WTC11 (cell line): Measurements from ENCODE around the gene EIF2B5. TPM values are rescaled to one million over a fixed set of nuclear protein-coding genes. Genes with fewer than 3 reads are reported as not detected.

Experiments
- ATAC-seq: fragments of 200-7000 bp; cut with Tn5 transposase; 2 replicates; pipeline ENCODE4 v1.10.0; 2021; ENCODE audit warnings: mild to moderate bottlenecking, moderate library complexity
- CTCF ChIA-PET: fragments of 300-600 bp; sonication (Branson Sonifier 250); formaldehyde crosslinking; loops from one replicate; lab custom pipeline; 2021; ENCODE audit warnings: antibody characterized with exemption; lab: Charles Lee
- POLR2A ChIA-PET: fragments of 350-600 bp; sonication (Branson Sonifier 250); formaldehyde crosslinking; loops from one replicate; lab custom pipeline; 2021; ENCODE audit warnings: antibody characterized with exemption; lab: Charles Lee
- DNase-seq: peaks from one replicate; pipeline ENCODE4 v3.0.0; 2021; ENCODE audit warnings: low spot score
- H3K27ac Mint-ChIP-seq: 2 replicates; pipeline ENCODE4 v1.8.0; 2021; ENCODE audit warnings: mixed read lengths
- H3K27me3 Mint-ChIP-seq: 2 replicates; pipeline ENCODE4 v1.8.0; 2021; ENCODE audit warnings: low read depth, mild to moderate bottlenecking, moderate library complexity, mixed read lengths
- H3K36me3 Mint-ChIP-seq: 2 replicates; pipeline ENCODE4 v1.8.0; 2021; ENCODE audit warnings: mixed read lengths
- H3K4me1 Mint-ChIP-seq: 2 replicates; pipeline ENCODE4 v1.8.0; 2022; ENCODE audit warnings: mixed read lengths
- H3K4me3 Mint-ChIP-seq: 2 replicates; pipeline ENCODE4 v1.8.0; 2021; ENCODE audit warnings: mild to moderate bottlenecking, moderate library complexity, mixed read lengths
- H3K9me3 Mint-ChIP-seq: 2 replicates; pipeline ENCODE4 v1.8.0; 2021; ENCODE audit warnings: mixed read lengths
- ATF1 ChIP-seq: sonication (generic); formaldehyde crosslinking; IDR thresholded peaks from 2 replicates; pipeline ENCODE4 v1.8.1; 2023; ENCODE audit warnings: mild to moderate bottlenecking, moderate library complexity, missing genetic modification reagents
- CBFB ChIP-seq: sonication (generic); formaldehyde crosslinking; IDR thresholded peaks from 2 replicates; pipeline ENCODE4 v1.8.1; 2022; ENCODE audit warnings: mild to moderate bottlenecking, low read depth, missing genetic modification reagents
- CREM ChIP-seq: sonication (generic); formaldehyde crosslinking; IDR thresholded peaks from 2 replicates; pipeline ENCODE4 v1.8.1; 2022; ENCODE audit warnings: mild to moderate bottlenecking, missing genetic modification reagents, moderate library complexity
- ETV6 ChIP-seq: sonication (generic); formaldehyde crosslinking; IDR thresholded peaks from 2 replicates; pipeline ENCODE4 v1.8.1; 2022; ENCODE audit warnings: mild to moderate bottlenecking, missing genetic modification reagents
- FOXK1 ChIP-seq: sonication (generic); formaldehyde crosslinking; IDR thresholded peaks from 2 replicates; pipeline ENCODE4 v1.8.0; 2022; ENCODE audit warnings: mild to moderate bottlenecking, moderate library complexity, missing genetic modification reagents
- GABPB1 ChIP-seq: sonication (generic); formaldehyde crosslinking; IDR thresholded peaks from 2 replicates; pipeline ENCODE4 v1.8.1; 2023; ENCODE audit warnings: mild to moderate bottlenecking, missing genetic modification reagents
- GRHL2 ChIP-seq: fragments of 250-450 bp; sonication (Bioruptor Pico); IDR thresholded peaks from 2 replicates; pipeline ENCODE4 v1.8.0; 2022; ENCODE audit warnings: mild to moderate bottlenecking, moderate library complexity; ENCODE audit not compliant: insufficient replicate concordance, severe bottlenecking
- KAT7 ChIP-seq: sonication (generic); formaldehyde crosslinking; IDR thresholded peaks from 2 replicates; pipeline ENCODE4 v1.8.1; 2023; ENCODE audit warnings: missing genetic modification reagents, mild to moderate bottlenecking, borderline replicate concordance
- MYBL2 ChIP-seq: sonication (generic); formaldehyde crosslinking; IDR thresholded peaks from 2 replicates; pipeline ENCODE4 v1.8.1; 2023; ENCODE audit warnings: mild to moderate bottlenecking, moderate library complexity, missing genetic modification reagents
- NR1H2 ChIP-seq: sonication (generic); formaldehyde crosslinking; IDR thresholded peaks from 2 replicates; pipeline ENCODE4 v1.9.0; 2021; ENCODE audit warnings: mild to moderate bottlenecking, moderate library complexity, missing genetic modification reagents
- RELA ChIP-seq: sonication (generic); formaldehyde crosslinking; IDR thresholded peaks from 2 replicates; pipeline ENCODE4 v1.8.1; 2022; ENCODE audit warnings: missing genetic modification reagents, mild to moderate bottlenecking, borderline replicate concordance
- TCF7 ChIP-seq: sonication (generic); formaldehyde crosslinking; IDR thresholded peaks from 2 replicates; pipeline ENCODE4 v1.8.0; 2022; ENCODE audit warnings: mild to moderate bottlenecking, low read depth, missing genetic modification reagents, moderate library complexity
- ZNF138 ChIP-seq: sonication (generic); formaldehyde crosslinking; conservative IDR thresholded peaks from 2 replicates; pipeline ENCODE4 v1.8.1; 2022; ENCODE audit warnings: mild to moderate bottlenecking, moderate library complexity, missing genetic modification reagents
- ZNF263 ChIP-seq: sonication (generic); formaldehyde crosslinking; IDR thresholded peaks from 2 replicates; pipeline ENCODE4 v1.8.1; 2022; ENCODE audit warnings: low read depth, mild to moderate bottlenecking, moderate library complexity, missing genetic modification reagents
- ZNF396 ChIP-seq: fragments of 250-450 bp; sonication (Bioruptor Pico); IDR thresholded peaks from 2 replicates; pipeline ENCODE4 v1.8.0; 2021; ENCODE audit warnings: mild to moderate bottlenecking, moderate library complexity, borderline replicate concordance
- ZNF416 ChIP-seq: fragments of 250-450 bp; sonication (Bioruptor Pico); IDR thresholded peaks from 2 replicates; pipeline ENCODE4 v1.9.0; 2021; ENCODE audit warnings: mild to moderate bottlenecking, inconsistent platforms
- total RNA-seq: library from RNA; stranded (reverse); gene quantifications from 3 replicates; pipeline ENCODE4 v1.2.3, GENCODE V29; 2021
- TF ChIP-seq, protein P1 (sequence below): sonication (generic); formaldehyde crosslinking; conservative IDR thresholded peaks from 2 replicates; pipeline ENCODE4 v1.8.1; 2022; ENCODE audit warnings: mild to moderate bottlenecking, missing genetic modification reagents
- TF ChIP-seq, protein P2 (sequence below): sonication (generic); formaldehyde crosslinking; IDR thresholded peaks from 2 replicates; pipeline ENCODE4 v1.8.1; 2023; ENCODE audit warnings: mild to moderate bottlenecking, missing genetic modification reagents, moderate library complexity
- TF ChIP-seq, protein P3 (sequence below): fragments of 250-450 bp; sonication (Bioruptor Pico); IDR thresholded peaks from 2 replicates; pipeline ENCODE4 v1.8.0; 2021; ENCODE audit warnings: mild to moderate bottlenecking
- TF ChIP-seq, protein P4 (sequence below): sonication (generic); formaldehyde crosslinking; IDR thresholded peaks from 2 replicates; pipeline ENCODE4 v1.8.1; 2023; ENCODE audit warnings: mild to moderate bottlenecking, missing genetic modification reagents, borderline replicate concordance
- TF ChIP-seq, protein P5 (sequence below): sonication (generic); formaldehyde crosslinking; IDR thresholded peaks from 2 replicates; pipeline ENCODE4 v1.8.0; 2023; ENCODE audit warnings: mild to moderate bottlenecking, missing genetic modification reagents
- TF ChIP-seq, protein P6 (sequence below): sonication (generic); formaldehyde crosslinking; IDR thresholded peaks from 2 replicates; pipeline ENCODE4 v1.8.1; 2023; ENCODE audit warnings: mild to moderate bottlenecking, missing genetic modification reagents, moderate library complexity

EIF2B5 gene
- total RNA-seq, 1 experiment from 2014 or later, result 42.3 TPM

DNA sequence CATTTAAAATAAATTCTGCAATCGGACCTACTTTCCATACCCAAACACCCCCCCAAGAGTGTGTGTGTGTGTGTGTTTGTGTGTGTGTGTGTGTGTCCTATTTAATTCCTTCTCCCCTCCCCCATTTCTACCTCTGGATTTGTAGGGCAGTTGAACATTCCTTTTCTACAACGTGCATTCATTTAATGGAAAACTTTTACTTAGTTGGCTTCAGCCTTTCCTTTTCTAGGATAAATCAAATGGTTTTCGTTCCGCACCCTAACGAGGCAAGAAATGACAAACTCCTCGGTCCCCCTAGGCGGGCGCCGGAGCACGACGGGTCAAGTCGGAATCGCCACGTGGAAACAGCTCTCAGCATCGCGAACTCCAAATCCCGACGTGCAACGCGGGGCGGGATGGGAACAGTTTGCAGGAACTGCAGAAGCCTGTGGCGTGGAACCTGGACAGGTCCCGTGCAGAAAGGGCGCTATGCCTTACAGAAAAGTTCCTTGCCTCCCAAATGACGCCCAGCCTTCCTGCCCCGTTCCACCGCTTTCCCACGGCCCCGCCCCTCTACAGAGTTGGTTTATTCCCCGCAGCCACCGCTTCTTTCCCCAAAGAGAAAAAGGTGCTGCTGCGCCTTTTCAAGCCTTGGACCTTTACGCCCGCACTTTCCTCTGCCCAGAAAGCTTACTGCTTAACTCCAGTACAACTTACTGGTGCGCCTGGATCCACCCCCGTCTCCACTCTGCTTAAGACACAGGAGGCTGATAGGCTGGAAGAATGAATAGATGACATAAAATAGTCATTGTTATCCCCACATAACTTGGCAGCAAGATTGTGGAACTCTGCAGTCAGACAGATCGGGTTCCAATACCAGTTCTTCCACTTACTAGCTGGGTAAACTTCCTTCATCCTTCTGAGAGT is 1.1 kb upstream of the EIF2B5 start (continued):
- no peak for TF ChIP-seq ATF1 (CRISPR knock-in tag)
- TF ChIP-seq, protein P1, sequence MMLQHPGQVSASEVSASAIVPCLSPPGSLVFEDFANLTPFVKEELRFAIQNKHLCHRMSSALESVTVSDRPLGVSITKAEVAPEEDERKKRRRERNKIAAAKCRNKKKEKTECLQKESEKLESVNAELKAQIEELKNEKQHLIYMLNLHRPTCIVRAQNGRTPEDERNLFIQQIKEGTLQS (CRISPR knock-in tag), result no peak
- no peak for TF ChIP-seq KAT7 (CRISPR knock-in tag)
- peak; percentile 6; the same call in 1 of the 2 replicates for TF ChIP-seq CREM (CRISPR knock-in tag)

DNA sequence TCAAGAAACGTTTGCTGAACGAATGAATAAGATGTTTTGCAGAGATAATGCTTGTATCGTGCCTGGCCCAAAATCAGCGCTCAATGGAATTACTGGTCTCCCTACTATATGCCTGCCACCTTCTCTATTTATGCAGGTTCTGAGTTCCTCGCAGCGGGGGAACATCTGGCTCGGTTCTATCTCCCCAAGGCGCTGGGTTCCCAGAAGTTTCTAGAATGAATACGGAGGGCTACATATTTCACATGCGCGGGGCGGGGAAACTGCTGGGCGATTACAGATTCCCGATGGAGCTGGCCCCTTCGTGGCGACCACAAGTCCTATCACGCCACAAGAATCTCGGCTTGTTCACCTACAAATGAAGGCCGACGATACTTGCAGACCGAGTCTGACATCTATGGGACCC is 411 bp upstream of the EIF2B5 start:
- peak overlapping the region; percentile 89 for H3K27ac Mint-ChIP-seq
- H3K36me3 Mint-ChIP-seq, result 0 out of 2 replicates have a peak, but pooled peaks cover 3% of the 10 kb centered on the region
- ATAC-seq (no peak), DNase-seq (no peak)
- no peaks in the 10 kb centered on the region for H3K27me3 Mint-ChIP-seq
- peak overlapping the region; percentile 94 for H3K4me3 Mint-ChIP-seq
- no peaks in the 10 kb centered on the region for H3K9me3 Mint-ChIP-seq
- peaks cover 20% of the 10 kb centered on the region for H3K4me1 Mint-ChIP-seq
- no peak for TF ChIP-seq TCF7
- no peak for TF ChIP-seq GABPB1 (CRISPR knock-in tag)
- TF ChIP-seq, protein P2, sequence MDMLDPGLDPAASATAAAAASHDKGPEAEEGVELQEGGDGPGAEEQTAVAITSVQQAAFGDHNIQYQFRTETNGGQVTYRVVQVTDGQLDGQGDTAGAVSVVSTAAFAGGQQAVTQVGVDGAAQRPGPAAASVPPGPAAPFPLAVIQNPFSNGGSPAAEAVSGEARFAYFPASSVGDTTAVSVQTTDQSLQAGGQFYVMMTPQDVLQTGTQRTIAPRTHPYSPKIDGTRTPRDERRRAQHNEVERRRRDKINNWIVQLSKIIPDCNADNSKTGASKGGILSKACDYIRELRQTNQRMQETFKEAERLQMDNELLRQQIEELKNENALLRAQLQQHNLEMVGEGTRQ (CRISPR knock-in tag), result no peak
- 0 out of 2 replicates have a peak, but pooled peaks have one; percentile 19 for TF ChIP-seq CREM (CRISPR knock-in tag)
- no peak for TF ChIP-seq RELA (CRISPR knock-in tag)
- TF ChIP-seq, protein P3, sequence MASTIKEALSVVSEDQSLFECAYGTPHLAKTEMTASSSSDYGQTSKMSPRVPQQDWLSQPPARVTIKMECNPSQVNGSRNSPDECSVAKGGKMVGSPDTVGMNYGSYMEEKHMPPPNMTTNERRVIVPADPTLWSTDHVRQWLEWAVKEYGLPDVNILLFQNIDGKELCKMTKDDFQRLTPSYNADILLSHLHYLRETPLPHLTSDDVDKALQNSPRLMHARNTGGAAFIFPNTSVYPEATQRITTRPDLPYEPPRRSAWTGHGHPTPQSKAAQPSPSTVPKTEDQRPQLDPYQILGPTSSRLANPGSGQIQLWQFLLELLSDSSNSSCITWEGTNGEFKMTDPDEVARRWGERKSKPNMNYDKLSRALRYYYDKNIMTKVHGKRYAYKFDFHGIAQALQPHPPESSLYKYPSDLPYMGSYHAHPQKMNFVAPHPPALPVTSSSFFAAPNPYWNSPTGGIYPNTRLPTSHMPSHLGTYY, result no peak
- no peak for TF ChIP-seq NR1H2
- TF ChIP-seq, all 79 proteins: peak for 1
- ChIA-PET POLR2A (interaction anchor here (1.0 to 1.4 kb wide), 2 partner anchors 26 to 51 kb away, joined by 3 read pairs; partner anchors contain the start of gene ABCF3), CTCF (interaction anchor here (0.6 to 2.8 kb wide), 15 partner anchors 10 to 250 kb away, joined by 3 to 12 read pairs (median 4); partner anchors contain the start of genes ABCC5, CAMK2N2, EEF1AKMT4 and PARL)

DNA sequence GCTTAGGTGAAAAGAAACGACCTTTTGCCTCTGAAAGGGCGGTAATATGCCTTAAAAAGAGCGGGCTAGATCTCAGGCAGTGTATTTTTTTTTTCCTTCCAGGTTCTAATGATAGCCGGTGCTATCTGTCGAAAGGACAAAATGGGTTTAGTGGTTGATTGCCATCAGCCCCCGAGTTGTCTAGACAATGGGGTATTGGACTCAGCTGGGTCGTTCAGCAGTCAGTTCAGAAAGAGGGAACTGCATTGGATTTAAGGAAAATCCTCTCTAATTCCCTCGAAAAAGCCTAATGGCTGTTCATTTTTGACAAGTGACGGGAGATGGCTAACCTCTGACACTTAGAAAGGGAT is 728 bp downstream of the EIF2B5 start:
- ChIA-PET POLR2A (interaction anchor here (1.0 kb wide), 1 partner anchor 16 kb away, joined by 4 read pairs; no protein-coding TSS in a partner anchor), CTCF (interaction anchor here (1.1 to 2.8 kb wide), 7 partner anchors 9 to 251 kb away, joined by 3 to 11 read pairs (median 4); partner anchors contain the start of genes EEF1AKMT4 and PARL)
- no peak for ATAC-seq
- H3K36me3 Mint-ChIP-seq, result peaks cover 13% of the 10 kb centered on the region
- peak overlapping the region; percentile 58; the same call in 1 of the 2 replicates for H3K27ac Mint-ChIP-seq
- TF ChIP-seq GRHL2 (no peak), ZNF396 (CRISPR knock-in tag) (no peak), ZNF263 (CRISPR knock-in tag) (no peak), RELA (CRISPR knock-in tag) (no peak), MYBL2 (CRISPR knock-in tag) (no peak), ZNF138 (CRISPR knock-in tag) (no peak), ETV6 (no peak), KAT7 (CRISPR knock-in tag) (no peak), ZNF416 (no peak), FOXK1 (no peak), CBFB (CRISPR knock-in tag) (no peak)
- TF ChIP-seq, protein P4, sequence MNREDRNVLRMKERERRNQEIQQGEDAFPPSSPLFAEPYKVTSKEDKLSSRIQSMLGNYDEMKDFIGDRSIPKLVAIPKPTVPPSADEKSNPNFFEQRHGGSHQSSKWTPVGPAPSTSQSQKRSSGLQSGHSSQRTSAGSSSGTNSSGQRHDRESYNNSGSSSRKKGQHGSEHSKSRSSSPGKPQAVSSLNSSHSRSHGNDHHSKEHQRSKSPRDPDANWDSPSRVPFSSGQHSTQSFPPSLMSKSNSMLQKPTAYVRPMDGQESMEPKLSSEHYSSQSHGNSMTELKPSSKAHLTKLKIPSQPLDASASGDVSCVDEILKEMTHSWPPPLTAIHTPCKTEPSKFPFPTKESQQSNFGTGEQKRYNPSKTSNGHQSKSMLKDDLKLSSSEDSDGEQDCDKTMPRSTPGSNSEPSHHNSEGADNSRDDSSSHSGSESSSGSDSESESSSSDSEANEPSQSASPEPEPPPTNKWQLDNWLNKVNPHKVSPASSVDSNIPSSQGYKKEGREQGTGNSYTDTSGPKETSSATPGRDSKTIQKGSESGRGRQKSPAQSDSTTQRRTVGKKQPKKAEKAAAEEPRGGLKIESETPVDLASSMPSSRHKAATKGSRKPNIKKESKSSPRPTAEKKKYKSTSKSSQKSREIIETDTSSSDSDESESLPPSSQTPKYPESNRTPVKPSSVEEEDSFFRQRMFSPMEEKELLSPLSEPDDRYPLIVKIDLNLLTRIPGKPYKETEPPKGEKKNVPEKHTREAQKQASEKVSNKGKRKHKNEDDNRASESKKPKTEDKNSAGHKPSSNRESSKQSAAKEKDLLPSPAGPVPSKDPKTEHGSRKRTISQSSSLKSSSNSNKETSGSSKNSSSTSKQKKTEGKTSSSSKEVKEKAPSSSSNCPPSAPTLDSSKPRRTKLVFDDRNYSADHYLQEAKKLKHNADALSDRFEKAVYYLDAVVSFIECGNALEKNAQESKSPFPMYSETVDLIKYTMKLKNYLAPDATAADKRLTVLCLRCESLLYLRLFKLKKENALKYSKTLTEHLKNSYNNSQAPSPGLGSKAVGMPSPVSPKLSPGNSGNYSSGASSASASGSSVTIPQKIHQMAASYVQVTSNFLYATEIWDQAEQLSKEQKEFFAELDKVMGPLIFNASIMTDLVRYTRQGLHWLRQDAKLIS (CRISPR knock-in tag), result no peak
- TF ChIP-seq, protein P5, sequence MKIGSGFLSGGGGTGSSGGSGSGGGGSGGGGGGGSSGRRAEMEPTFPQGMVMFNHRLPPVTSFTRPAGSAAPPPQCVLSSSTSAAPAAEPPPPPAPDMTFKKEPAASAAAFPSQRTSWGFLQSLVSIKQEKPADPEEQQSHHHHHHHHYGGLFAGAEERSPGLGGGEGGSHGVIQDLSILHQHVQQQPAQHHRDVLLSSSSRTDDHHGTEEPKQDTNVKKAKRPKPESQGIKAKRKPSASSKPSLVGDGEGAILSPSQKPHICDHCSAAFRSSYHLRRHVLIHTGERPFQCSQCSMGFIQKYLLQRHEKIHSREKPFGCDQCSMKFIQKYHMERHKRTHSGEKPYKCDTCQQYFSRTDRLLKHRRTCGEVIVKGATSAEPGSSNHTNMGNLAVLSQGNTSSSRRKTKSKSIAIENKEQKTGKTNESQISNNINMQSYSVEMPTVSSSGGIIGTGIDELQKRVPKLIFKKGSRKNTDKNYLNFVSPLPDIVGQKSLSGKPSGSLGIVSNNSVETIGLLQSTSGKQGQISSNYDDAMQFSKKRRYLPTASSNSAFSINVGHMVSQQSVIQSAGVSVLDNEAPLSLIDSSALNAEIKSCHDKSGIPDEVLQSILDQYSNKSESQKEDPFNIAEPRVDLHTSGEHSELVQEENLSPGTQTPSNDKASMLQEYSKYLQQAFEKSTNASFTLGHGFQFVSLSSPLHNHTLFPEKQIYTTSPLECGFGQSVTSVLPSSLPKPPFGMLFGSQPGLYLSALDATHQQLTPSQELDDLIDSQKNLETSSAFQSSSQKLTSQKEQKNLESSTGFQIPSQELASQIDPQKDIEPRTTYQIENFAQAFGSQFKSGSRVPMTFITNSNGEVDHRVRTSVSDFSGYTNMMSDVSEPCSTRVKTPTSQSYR (CRISPR knock-in tag), result no peak
- TF ChIP-seq, protein P6, sequence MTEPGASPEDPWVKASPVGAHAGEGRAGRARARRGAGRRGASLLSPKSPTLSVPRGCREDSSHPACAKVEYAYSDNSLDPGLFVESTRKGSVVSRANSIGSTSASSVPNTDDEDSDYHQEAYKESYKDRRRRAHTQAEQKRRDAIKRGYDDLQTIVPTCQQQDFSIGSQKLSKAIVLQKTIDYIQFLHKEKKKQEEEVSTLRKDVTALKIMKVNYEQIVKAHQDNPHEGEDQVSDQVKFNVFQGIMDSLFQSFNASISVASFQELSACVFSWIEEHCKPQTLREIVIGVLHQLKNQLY (CRISPR knock-in tag), result no peak
- H3K9me3 Mint-ChIP-seq, result no peaks in the 10 kb centered on the region
- peaks cover 20% of the 10 kb centered on the region for H3K4me1 Mint-ChIP-seq
- no peaks in the 10 kb centered on the region for H3K27me3 Mint-ChIP-seq
- no peak for DNase-seq
- peak overlapping the region; percentile 94 for H3K4me3 Mint-ChIP-seq
